Fibroblast of villous mesenchyme (primary cell): ENCODE measurements around the gene POLD3. TPM values are rescaled to one million over a fixed set of nuclear protein-coding genes. Genes with fewer than 3 reads are reported as not detected.
"Not testable (repeated sequence)": the region's sequence is repeated elsewhere in the genome, so short reads cannot be mapped to it uniquely, and the experiment has no call there.

Experiments used
- DNase-seq: peaks from one replicate; pipeline ENCODE4 v3.0.0-alpha.2; 2010; ENCODE audit warnings: low read depth
- H3K4me3 ChIP-seq: 2 replicates; pipeline ENCODE4 v1.5.1; 2011; ENCODE audit warnings: low read depth, mild to moderate bottlenecking, low read length
- total RNA-seq: library from RNA; depleted of rRNA; stranded (reverse); fragments of >200 nt; gene quantifications from 2 replicates; pipeline ENCODE4 v1.2.3, GENCODE V29; 2012
- TF ChIP-seq, protein P1 (sequence below): IDR thresholded peaks from 2 replicates; pipeline ENCODE4 v1.5.1; 2012; ENCODE audit warnings: low read depth, mild to moderate bottlenecking, low read length; ENCODE audit not compliant: insufficient read depth

The POLD3 gene
- total RNA-seq, 1 donor: 13.8 TPM

- DNase-seq: no peak
- TF ChIP-seq, protein P1, sequence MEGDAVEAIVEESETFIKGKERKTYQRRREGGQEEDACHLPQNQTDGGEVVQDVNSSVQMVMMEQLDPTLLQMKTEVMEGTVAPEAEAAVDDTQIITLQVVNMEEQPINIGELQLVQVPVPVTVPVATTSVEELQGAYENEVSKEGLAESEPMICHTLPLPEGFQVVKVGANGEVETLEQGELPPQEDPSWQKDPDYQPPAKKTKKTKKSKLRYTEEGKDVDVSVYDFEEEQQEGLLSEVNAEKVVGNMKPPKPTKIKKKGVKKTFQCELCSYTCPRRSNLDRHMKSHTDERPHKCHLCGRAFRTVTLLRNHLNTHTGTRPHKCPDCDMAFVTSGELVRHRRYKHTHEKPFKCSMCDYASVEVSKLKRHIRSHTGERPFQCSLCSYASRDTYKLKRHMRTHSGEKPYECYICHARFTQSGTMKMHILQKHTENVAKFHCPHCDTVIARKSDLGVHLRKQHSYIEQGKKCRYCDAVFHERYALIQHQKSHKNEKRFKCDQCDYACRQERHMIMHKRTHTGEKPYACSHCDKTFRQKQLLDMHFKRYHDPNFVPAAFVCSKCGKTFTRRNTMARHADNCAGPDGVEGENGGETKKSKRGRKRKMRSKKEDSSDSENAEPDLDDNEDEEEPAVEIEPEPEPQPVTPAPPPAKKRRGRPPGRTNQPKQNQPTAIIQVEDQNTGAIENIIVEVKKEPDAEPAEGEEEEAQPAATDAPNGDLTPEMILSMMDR: no peak
Measured at GRCh38 chr11:74581954-74582547, 10.3 kb upstream of the POLD3 start.

DNA sequence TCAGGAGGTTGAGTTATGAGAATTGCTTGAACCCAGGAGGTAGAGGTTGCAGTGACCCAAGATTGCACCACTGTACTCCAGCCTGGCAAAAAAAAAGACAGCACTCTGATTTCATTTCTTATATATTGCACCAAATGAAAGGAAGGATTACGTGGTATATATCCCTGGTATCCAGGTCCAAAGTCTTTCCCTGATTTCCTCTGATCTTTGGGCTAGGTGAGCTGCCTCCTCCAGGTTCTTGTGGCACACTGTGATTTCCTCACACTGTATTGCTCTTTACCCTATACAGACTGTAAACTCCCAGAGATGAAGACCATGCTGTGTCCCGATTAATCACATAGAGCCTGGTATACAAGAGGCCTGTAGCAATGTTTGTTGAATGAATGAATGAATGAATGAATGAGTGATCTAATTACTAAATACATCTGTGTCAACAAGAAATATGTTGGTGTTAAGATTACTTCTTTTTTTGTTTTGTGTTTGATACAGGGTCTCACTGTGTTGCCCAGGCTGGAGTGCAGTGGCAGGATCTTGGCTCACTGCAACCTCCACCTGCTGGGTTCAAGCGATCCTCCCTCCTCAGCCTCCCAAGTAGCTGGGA lies 9.3 kb upstream of the POLD3 start:
- DNase-seq: no peak
- TF ChIP-seq, protein P1: no peak
- no peak overlapping the region for H3K4me3 ChIP-seq

More at GRCh38 chr11:74581954-74582547, 10.3 kb upstream of the POLD3 start:
- H3K4me3 ChIP-seq: no peak overlapping the region

DNA sequence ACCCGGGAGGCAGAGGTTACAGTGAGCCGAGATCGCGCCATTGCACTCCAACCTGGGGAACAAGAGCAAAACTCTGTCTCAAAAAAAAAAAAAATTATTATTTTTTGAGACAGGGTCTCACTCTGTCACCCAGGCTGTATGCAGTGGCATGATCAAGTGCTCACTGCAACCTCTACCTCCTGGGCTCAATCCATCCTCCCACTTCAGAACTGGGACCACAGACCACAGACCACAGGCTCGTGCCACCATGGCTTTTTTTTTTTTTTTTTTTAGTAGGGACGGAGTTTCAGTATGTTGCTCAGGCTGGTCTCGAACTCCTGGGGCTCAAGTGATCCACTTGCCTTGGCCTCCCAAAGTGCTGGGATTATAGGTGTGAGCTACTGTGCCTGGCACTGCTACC lies 1.9 kb upstream of the POLD3 start:
- not testable (repeated sequence) for DNase-seq, H3K4me3 ChIP-seq

- DNase-seq: no peak
- H3K4me3 ChIP-seq: peak overlapping the region; percentile 65
- TF ChIP-seq, protein P1: no peak
Measured at GRCh38 chr11:74592063-74592440, 330 bp upstream of the POLD3 start.

- peak overlapping the region; percentile 65 for H3K4me3 ChIP-seq
- TF ChIP-seq, protein P1: no peak
- no peak for DNase-seq
Measured at GRCh38 chr11:74593463-74593862, 1.1 kb downstream of the POLD3 start.

DNA sequence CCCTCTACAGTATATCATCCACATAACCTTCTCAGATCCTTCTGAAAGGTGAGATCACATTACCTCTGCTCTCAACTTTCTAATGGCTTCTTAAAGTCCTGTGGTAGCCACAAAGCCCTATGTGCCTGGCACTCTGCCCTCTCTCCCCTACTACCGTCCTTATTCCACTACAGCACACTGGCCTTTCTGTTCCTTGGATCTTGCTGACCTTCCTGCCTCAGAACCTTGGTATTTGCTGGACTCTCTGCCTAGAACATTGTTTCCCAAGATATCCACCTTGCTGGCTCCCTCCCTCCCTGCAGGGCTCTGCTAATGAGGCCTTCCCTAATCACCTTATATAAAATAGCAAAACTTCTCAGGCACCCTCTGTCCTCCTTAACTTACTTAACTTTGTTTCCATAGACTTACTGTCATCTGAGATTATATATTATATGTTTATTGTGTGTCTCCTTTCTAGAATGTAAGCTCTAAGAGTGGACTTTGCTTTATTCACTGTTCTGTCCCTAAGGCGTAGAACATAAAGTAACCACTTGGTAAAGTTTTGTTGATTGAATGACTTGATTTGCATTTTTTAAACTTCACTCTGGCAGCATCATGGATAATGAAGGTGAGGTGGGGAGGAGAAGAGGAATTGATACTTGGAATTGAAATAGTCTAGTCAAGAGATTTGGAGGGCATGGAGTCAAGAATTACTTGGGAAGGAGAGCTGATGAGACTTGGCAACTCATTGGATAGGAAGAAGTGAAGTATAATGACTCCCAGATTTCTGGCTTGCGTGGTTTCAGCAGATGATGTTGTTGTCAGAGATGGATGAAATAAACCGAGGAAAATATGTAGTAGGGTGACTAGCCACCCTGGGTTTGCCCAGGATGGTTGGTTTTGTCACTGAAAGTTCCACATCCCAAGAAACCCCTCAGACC lies 10.5 kb downstream of the POLD3 start:
- TF ChIP-seq, protein P1: no peak
- DNase-seq: no peak
- H3K4me3 ChIP-seq: no peak overlapping the region

DNA sequence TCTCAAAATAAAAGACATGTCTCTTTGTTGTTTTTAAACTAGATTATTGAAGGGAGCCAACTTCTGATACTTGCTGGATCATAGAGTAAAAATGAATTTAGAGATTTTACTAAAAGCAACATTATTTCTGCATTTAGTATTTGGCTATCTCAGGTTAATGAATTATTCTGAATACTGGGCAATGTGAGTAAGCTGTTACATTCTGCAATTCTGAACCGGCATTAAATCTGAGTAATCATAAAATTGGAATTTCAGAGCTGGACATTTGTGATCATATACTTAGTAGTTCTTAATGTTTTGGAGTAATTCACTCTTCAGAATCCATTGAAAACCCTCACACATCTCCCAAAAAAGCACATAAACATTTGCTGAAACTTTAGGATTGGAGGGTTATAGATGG lies 11.5 kb downstream of the POLD3 start:
- TF ChIP-seq, protein P1: no peak
- H3K4me3 ChIP-seq: no peak overlapping the region

More for the DNA sequence above, 11.5 kb downstream of the POLD3 start:
- no peak for DNase-seq
